Kidney (tissue), 14 donors: ENCODE results near the gene CAMTA1. TPM values are rescaled to one million over a fixed set of nuclear protein-coding genes. Genes with fewer than 3 reads are reported as not detected.

Experiments
- DNase-seq, 5 donors: peaks; one replicate each; pipeline ENCODE4 v3.0.0-alpha.2; 2013 to 2020
- FAIRE-seq: peaks from 2 replicates; lab custom pipeline; 2012; peaks lifted over from hg19 to GRCh38; lab: Jason Lieb, UNC
- H3K27ac ChIP-seq, 2 donors: one replicate each; pipeline ENCODE4 v1.7.0; 2013; ENCODE audit warnings: low read depth in 2 of 2, low read length in 2 of 2, inconsistent platforms in 1 of 2
- H3K27me3 ChIP-seq: one replicate; pipeline ENCODE4 v1.7.1; 2013; ENCODE audit warnings: low read length, inconsistent platforms; ENCODE audit not compliant: control insufficient read depth, insufficient read depth
- H3K36me3 ChIP-seq, 3 donors: one replicate each; pipeline versions ENCODE4 v1.7.0 to v1.7.1; 2013; ENCODE audit warnings: low read length in 3 of 3, control low read depth in 1 of 3, inconsistent platforms in 1 of 3; ENCODE audit not compliant: insufficient read depth in 3 of 3, control insufficient read depth in 2 of 3
- H3K4me1 ChIP-seq, 3 donors: one replicate each; pipeline versions ENCODE4 v1.7.0 to v1.7.1; 2013; ENCODE audit warnings: low read length in 3 of 3, inconsistent platforms in 1 of 3, low read depth in 1 of 3; ENCODE audit not compliant: control insufficient read depth in 2 of 3, insufficient read depth in 2 of 3
- H3K4me3 ChIP-seq, 3 donors: one replicate each; pipeline versions ENCODE4 v1.7.0 to v1.8.1; 2013; ENCODE audit warnings: low read length in 3 of 3, control low read depth in 1 of 3, inconsistent platforms in 1 of 3
- H3K9ac ChIP-seq, 3 donors: one replicate each; pipeline versions ENCODE4 v1.7.0 to v1.7.1; 2013; ENCODE audit warnings: low read length in 3 of 3, control low read depth in 1 of 3, inconsistent platforms in 1 of 3
- H3K9me3 ChIP-seq, 3 donors: one replicate each; pipeline versions ENCODE4 v1.7.0 to v1.7.1; 2013; ENCODE audit warnings: low read length in 3 of 3, control low read depth in 1 of 3, inconsistent platforms in 1 of 3; ENCODE audit not compliant: control insufficient read depth in 2 of 3, insufficient read depth in 1 of 3
- intact Hi-C: fragments of 100-400 bp; cut with DNase I; formaldehyde crosslinking; loops from one replicate; pipeline ENCODE4 v1.11.1; 2022
- polyA plus RNA-seq: library from polyadenylated mRNA; stranded (reverse); fragments of 350-450 nt; fragmentation: Illumina TruSeq; extraction: RNeasy Lipid Tissue Mini Kit (QIAGEN cat#74804); gene quantifications from one replicate; pipeline ENCODE4 v1.2.3, GENCODE V29; 2014; ENCODE audit warnings: low read depth, low replicate concordance; ENCODE audit not compliant: insufficient read depth
- total RNA-seq: library from RNA; stranded (reverse); fragmentation: NEBNext Ultra II Directional; extraction: Animal tissue kit (Norgen Biotek cat#: 25700); gene quantifications from one replicate; pipeline ENCODE4 v1.2.1, GENCODE V29; 2021
- TF ChIP-seq, protein P1 (sequence below): IDR thresholded peaks from 3 replicates; pipeline ENCODE4 v1.5.1; 2012; ENCODE audit warnings: mild to moderate bottlenecking, moderate library complexity, borderline replicate concordance; ENCODE audit not compliant: insufficient read depth; ENCODE audit errors: extremely low read depth
- donor health status: control.
- donor health status: control.
- donor health status: control.
- donor health status: control.
- donor health status: control.
- donor health status: DM: yes; HTN: yes; CAD: no.
- donor health status: Normal renal cell carcinoma (clear cell type).

CAMTA1 gene
- total and polyA plus RNA-seq, 2 donors from 2014 or later = 79.0 to 170 TPM

DNA sequence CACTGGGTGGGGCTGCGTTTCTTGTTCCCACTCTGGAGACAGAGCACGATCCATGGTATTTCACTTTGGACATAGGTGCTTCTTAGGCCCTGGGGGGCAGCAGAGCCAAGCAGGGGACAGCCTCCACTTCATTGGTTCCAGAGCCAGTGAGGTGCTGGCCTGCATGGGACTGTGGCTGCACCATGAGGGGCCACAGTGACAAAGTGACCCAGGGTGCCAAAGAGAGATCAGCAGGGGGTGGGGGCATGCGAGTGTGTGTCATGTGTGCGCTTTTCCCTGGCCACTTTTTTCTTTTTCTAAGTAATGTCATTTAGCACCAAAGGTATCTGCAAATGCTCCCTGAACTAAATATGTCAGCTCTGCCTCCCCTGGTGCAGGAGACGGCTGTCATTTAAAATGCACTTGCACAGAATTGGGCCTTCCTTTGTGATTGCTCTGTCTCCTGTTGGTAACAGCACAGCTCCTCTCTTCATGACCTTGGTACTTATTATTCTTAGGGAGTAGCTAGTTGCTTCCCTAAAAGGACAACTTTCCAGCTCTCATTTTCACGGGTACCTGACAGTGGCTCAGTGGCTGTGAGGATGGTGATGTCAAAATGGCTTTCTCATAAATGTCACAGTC lies 910.4 kb downstream of the CAMTA1 start:
- no peaks in the 10 kb centered on the region for H3K36me3 ChIP-seq
- DNase-seq = no peak
- FAIRE-seq = no peak

DNA sequence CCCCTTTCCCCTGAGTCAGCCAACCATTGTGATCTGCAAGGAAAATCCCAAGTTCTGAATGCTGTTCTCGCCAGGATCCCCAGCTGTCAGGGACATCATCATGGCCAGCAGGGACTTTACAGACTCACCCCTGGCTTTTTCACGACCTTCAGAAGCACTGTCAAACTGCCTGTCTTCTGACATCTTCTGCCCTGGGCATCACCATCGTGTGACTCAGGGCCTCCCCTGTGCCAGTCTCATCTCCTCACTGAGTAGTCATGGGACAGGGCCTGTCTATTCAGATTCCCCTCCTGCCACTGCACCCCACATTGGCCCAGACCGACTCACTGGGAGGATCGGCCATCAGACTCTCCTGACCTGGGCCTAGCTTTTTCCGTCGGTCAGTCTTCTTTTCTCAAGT lies 913.4 kb downstream of the CAMTA1 start:
- no peak overlapping the region for H3K27ac ChIP-seq
- no peaks in the 10 kb centered on the region for H3K36me3 ChIP-seq
- H3K27me3 ChIP-seq = no peaks in the 10 kb centered on the region
- no peak overlapping the region for H3K9ac ChIP-seq
- no peak overlapping the region for H3K4me3 ChIP-seq
- FAIRE-seq = no peak
- TF ChIP-seq, protein P1, sequence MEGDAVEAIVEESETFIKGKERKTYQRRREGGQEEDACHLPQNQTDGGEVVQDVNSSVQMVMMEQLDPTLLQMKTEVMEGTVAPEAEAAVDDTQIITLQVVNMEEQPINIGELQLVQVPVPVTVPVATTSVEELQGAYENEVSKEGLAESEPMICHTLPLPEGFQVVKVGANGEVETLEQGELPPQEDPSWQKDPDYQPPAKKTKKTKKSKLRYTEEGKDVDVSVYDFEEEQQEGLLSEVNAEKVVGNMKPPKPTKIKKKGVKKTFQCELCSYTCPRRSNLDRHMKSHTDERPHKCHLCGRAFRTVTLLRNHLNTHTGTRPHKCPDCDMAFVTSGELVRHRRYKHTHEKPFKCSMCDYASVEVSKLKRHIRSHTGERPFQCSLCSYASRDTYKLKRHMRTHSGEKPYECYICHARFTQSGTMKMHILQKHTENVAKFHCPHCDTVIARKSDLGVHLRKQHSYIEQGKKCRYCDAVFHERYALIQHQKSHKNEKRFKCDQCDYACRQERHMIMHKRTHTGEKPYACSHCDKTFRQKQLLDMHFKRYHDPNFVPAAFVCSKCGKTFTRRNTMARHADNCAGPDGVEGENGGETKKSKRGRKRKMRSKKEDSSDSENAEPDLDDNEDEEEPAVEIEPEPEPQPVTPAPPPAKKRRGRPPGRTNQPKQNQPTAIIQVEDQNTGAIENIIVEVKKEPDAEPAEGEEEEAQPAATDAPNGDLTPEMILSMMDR = no peak
- peaks cover 0 to 3% (median 0%) of the 10 kb centered on the region in 3 donors for H3K9me3 ChIP-seq
- H3K4me1 ChIP-seq = no peaks in the 10 kb centered on the region
- intact Hi-C loops = no loop called here
- no peak for DNase-seq

More for the DNA sequence above, 910.4 kb downstream of the CAMTA1 start:
- Histone ChIP-seq H3K9me3 (peaks cover 0 to 11% (median 0%) of the 10 kb centered on the region in 3 donors), H3K4me3 (no peak overlapping the region), H3K27ac (no peak overlapping the region), H3K27me3 (no peaks in the 10 kb centered on the region), H3K9ac (no peak overlapping the region), H3K4me1 (no peaks in the 10 kb centered on the region)
- TF ChIP-seq, protein P1 = no peak
- intact Hi-C loops = no loop called here

DNA sequence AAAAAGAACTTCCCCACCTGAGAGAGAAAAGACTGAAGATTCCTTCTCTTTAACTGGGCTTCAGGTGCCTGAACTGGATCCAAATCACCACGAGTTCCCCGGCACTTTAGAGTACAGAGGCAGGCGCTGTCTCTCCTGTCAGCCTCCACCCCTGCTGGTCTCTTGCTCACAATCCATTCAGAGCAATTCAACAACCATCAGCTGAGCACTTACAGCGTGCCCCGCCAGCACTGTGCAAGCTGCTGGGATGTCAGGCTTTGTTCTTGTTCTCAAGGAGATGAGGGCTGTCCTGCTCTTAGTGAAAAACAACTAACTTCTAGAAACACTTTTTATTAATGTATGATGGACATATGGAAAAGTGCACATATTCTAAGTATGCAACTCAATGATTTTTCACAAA lies 917.1 kb downstream of the CAMTA1 start:
- Histone ChIP-seq H3K4me3 (no peak overlapping the region), H3K27me3 (peaks cover 3% of the 10 kb centered on the region), H3K4me1 (no peaks in the 10 kb centered on the region), H3K9ac (no peak overlapping the region), H3K9me3 (peaks cover 0 to 3% (median 0%) of the 10 kb centered on the region in 3 donors), H3K36me3 (no peaks in the 10 kb centered on the region), H3K27ac (no peak overlapping the region)
- intact Hi-C loops = no loop called here
- TF ChIP-seq, protein P1 = no peak
- DNase-seq = peak in 1 of 5 donors; percentile 29
- FAIRE-seq = no peak
